ENCODE data around the gene ELMO2. TPM values are rescaled to one million over a fixed set of nuclear protein-coding genes. Genes with fewer than 3 reads are reported as not detected.

Gene ELMO2
- total RNA-seq, 1 donor from 2014 or later = 77.5 TPM

- peak in 1 of 2 donors; percentile 46 for DNase-seq (ENCODE audit: low spot score in 2 of 2)
- Histone ChIP-seq H3K36me3 (peaks cover 18 to 31% of the 10 kb centered on the region in 2 donors), H3K27ac (peak overlapping the region; percentile 99 to 100), H3K9me3 (no peaks in the 10 kb centered on the region), H3K4me3 (peak overlapping the region; percentile 100), H3K27me3 (no peaks in the 10 kb centered on the region), H3K4me1 (peaks cover 9 to 24% of the 10 kb centered on the region in 2 donors)
- TF ChIP-seq CTCF (IDR thresholded peaks at IDR 0.05) = no peak
- intact Hi-C loops (cut with DNase I) = loop anchor here (5.0 kb wide), 1 partner anchor 194 kb away; no protein-coding TSS in a partner anchor
Observed at GRCh38 chr20:46362921-46363867, 43.2 kb downstream of the ELMO2 start.

- intact Hi-C loops (cut with DNase I) = loop anchor here (5.0 kb wide), 1 partner anchor 195 kb away; no protein-coding TSS in a partner anchor
- no peak for DNase-seq (ENCODE audit: low spot score in 2 of 2)
- Histone ChIP-seq H3K4me3 (no peak overlapping the region), H3K9me3 (no peaks in the 10 kb centered on the region), H3K27ac (no peak overlapping the region), H3K27me3 (no peaks in the 10 kb centered on the region), H3K4me1 (peaks cover 9 to 28% of the 10 kb centered on the region in 2 donors), H3K36me3 (peaks cover 8 to 20% of the 10 kb centered on the region in 2 donors)
- no peak for TF ChIP-seq CTCF (IDR thresholded peaks at IDR 0.05)
Observed at GRCh38 chr20:46361811-46362210, 44.6 kb downstream of the ELMO2 start.

- intact Hi-C loops (cut with DNase I) = loop anchor here (5.0 kb wide), 1 partner anchor 196 kb away; no protein-coding TSS in a partner anchor
- peaks cover 4 to 16% of the 10 kb centered on the region in 2 donors for H3K36me3 ChIP-seq
- no peak overlapping the region for H3K27ac ChIP-seq
- no peak for TF ChIP-seq CTCF (IDR thresholded peaks at IDR 0.05)
- no peak overlapping the region for H3K4me3 ChIP-seq
- H3K4me1 ChIP-seq = peaks cover 9 to 31% of the 10 kb centered on the region in 2 donors
- DNase-seq (ENCODE audit: low spot score in 2 of 2) = no peak
- no peaks in the 10 kb centered on the region for H3K27me3 ChIP-seq
- no peaks in the 10 kb centered on the region for H3K9me3 ChIP-seq
Observed at GRCh38 chr20:46361381-46361780, 45.0 kb downstream of the ELMO2 start.

GRCh38 chr20:46359233-46359751, 47.1 kb downstream of the ELMO2 start:
- Histone ChIP-seq H3K27ac (no peak overlapping the region), H3K27me3 (no peaks in the 10 kb centered on the region), H3K4me3 (no peak overlapping the region), H3K4me1 (peaks cover 9 to 23% of the 10 kb centered on the region in 2 donors), H3K9me3 (no peaks in the 10 kb centered on the region), H3K36me3 (peaks cover 0 to 4% of the 10 kb centered on the region in 2 donors)
- TF ChIP-seq CTCF (IDR thresholded peaks at IDR 0.05) = no peak
- intact Hi-C loops (cut with DNase I) = no loop called here
- no peak for DNase-seq (ENCODE audit: low spot score in 2 of 2)

GRCh38 chr20:46358346-46359058, 47.9 kb downstream of the ELMO2 start:
- TF ChIP-seq CTCF (IDR thresholded peaks at IDR 0.05) = no peak
- intact Hi-C loops (cut with DNase I) = no loop called here
- Histone ChIP-seq H3K36me3 (peaks cover 0 to 4% of the 10 kb centered on the region in 2 donors), H3K9me3 (no peaks in the 10 kb centered on the region), H3K4me3 (no peak overlapping the region), H3K27ac (no peak overlapping the region), H3K27me3 (no peaks in the 10 kb centered on the region), H3K4me1 (peaks cover 5 to 23% of the 10 kb centered on the region in 2 donors)
- no peak for DNase-seq (ENCODE audit: low spot score in 2 of 2)
